ENCODE results near the gene XXYLT1. TPM values are rescaled to one million over a fixed set of nuclear protein-coding genes. Genes with fewer than 3 reads are reported as not detected.

The XXYLT1 gene
- total RNA-seq, 1 experiment from 2014 or later: 23.4 TPM

- Mint-ChIP-seq H3K4me1 (peaks cover 9% of the 10 kb centered on the region), H3K36me3 (peaks cover 14% of the 10 kb centered on the region), H3K9me3 (no peaks in the 10 kb centered on the region), H3K27me3 (ENCODE audit: low read depth) (no peaks in the 10 kb centered on the region), H3K4me3 (no peak overlapping the region), H3K27ac (no peak overlapping the region)
- DNase-seq (ENCODE audit: low spot score) (no peak), ATAC-seq (no peak)
- CTCF ChIA-PET: interaction anchor here (1.1 kb wide), 1 partner anchor 29 kb away, joined by 3 read pairs; no protein-coding TSS in a partner anchor
- no peak for TF ChIP-seq ELF4 (CRISPR knock-in tag; IDR thresholded peaks at IDR 0.05; ENCODE audit: low read depth)
- no peak for TF ChIP-seq MXD4 (CRISPR knock-in tag; IDR thresholded peaks at IDR 0.05; ENCODE audit: borderline replicate concordance)
- TF ChIP-seq, protein P1, sequence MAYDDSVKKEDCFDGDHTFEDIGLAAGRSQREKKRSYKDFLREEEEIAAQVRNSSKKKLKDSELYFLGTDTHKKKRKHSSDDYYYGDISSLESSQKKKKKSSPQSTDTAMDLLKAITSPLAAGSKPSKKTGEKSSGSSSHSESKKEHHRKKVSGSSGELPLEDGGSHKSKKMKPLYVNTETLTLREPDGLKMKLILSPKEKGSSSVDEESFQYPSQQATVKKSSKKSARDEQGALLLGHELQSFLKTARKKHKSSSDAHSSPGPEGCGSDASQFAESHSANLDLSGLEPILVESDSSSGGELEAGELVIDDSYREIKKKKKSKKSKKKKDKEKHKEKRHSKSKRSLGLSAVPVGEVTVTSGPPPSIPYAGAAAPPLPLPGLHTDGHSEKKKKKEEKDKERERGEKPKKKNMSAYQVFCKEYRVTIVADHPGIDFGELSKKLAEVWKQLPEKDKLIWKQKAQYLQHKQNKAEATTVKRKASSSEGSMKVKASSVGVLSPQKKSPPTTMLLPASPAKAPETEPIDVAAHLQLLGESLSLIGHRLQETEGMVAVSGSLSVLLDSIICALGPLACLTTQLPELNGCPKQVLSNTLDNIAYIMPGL (CRISPR knock-in tag; IDR thresholded peaks at IDR 0.05): no peak
- no peak for TF ChIP-seq SMAD4 (CRISPR knock-in tag; IDR thresholded peaks at IDR 0.05)
- TF ChIP-seq NR1H2 (CRISPR knock-in tag; IDR thresholded peaks at IDR 0.05): no peak
- no peak for TF ChIP-seq USF2 (CRISPR knock-in tag; IDR thresholded peaks at IDR 0.05)
- TF ChIP-seq FOXP4 (CRISPR knock-in tag; IDR thresholded peaks at IDR 0.05): no peak
- TF ChIP-seq RORB (CRISPR knock-in tag; IDR thresholded peaks at IDR 0.05): no peak
- TF ChIP-seq, protein P2, sequence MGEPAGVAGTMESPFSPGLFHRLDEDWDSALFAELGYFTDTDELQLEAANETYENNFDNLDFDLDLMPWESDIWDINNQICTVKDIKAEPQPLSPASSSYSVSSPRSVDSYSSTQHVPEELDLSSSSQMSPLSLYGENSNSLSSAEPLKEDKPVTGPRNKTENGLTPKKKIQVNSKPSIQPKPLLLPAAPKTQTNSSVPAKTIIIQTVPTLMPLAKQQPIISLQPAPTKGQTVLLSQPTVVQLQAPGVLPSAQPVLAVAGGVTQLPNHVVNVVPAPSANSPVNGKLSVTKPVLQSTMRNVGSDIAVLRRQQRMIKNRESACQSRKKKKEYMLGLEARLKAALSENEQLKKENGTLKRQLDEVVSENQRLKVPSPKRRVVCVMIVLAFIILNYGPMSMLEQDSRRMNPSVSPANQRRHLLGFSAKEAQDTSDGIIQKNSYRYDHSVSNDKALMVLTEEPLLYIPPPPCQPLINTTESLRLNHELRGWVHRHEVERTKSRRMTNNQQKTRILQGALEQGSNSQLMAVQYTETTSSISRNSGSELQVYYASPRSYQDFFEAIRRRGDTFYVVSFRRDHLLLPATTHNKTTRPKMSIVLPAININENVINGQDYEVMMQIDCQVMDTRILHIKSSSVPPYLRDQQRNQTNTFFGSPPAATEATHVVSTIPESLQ (CRISPR knock-in tag; IDR thresholded peaks at IDR 0.05): no peak
- TF ChIP-seq MLX (CRISPR knock-in tag; IDR thresholded peaks at IDR 0.05): no peak
- no peak for TF ChIP-seq NFE2L1 (CRISPR knock-in tag; IDR thresholded peaks at IDR 0.05)
- no peak for TF ChIP-seq IRF2 (CRISPR knock-in tag; IDR thresholded peaks at IDR 0.05; ENCODE audit: borderline replicate concordance, low read depth)
- no peak for TF ChIP-seq GABPB1 (CRISPR knock-in tag; IDR thresholded peaks at IDR 0.05)
- no peak for TF ChIP-seq E2F1 (CRISPR knock-in tag; IDR thresholded peaks at IDR 0.05)
- TF ChIP-seq FOXK1 (CRISPR knock-in tag; IDR thresholded peaks at IDR 0.05): no peak
- no peak for TF ChIP-seq MAX (CRISPR knock-in tag; IDR thresholded peaks at IDR 0.05)
- POLR2A ChIA-PET: interaction anchor here (1.7 kb wide), 1 partner anchor 23 kb away, joined by 4 read pairs; no protein-coding TSS in a partner anchor
Observed at GRCh38 chr3:195064300-195064931, 206.5 kb downstream of the XXYLT1 start.

Measured in WTC11 (cell line).